MM.1S (cell line): ENCODE results near the gene TRPC3.
A peak's percentile ranks its signal among the peaks of the same experiment; 100 is the strongest.

ENCODE experiments used
- DNase-seq: peaks from one replicate; pipeline ENCODE4 v3.0.0-alpha.2; 2015
- H2AFZ ChIP-seq: fragments of 300-600 bp; sonication (generic); 2 replicates; pipeline ENCODE4 v1.6.0; 2016; ENCODE audit warnings: antibody characterized with exemption, low read length
- H3F3A ChIP-seq: fragments of 300-600 bp; sonication (generic); 2 replicates; pipeline ENCODE4 v1.6.1; 2016; ENCODE audit warnings: mild to moderate bottlenecking, antibody characterized with exemption, low read length, moderate library complexity, mixed read lengths; ENCODE audit not compliant: insufficient read depth
- H3K27ac ChIP-seq: fragments of 300-600 bp; sonication (generic); 2 replicates; pipeline ENCODE4 v1.5.1; 2016; ENCODE audit warnings: mild to moderate bottlenecking, low read length
- H3K27me3 ChIP-seq: fragments of 300-600 bp; sonication (generic); replicated peaks from 2 replicates; pipeline ENCODE4 v1.6.0; 2016; ENCODE audit warnings: low read length; ENCODE audit not compliant: insufficient read depth
- H3K36me3 ChIP-seq: fragments of 300-600 bp; sonication (generic); replicated peaks from 2 replicates; pipeline ENCODE4 v1.6.1; 2016; ENCODE audit warnings: mild to moderate bottlenecking, low read length, mixed read lengths; ENCODE audit not compliant: insufficient read depth
- H3K4me1 ChIP-seq: fragments of 300-600 bp; sonication (generic); 2 replicates; pipeline ENCODE4 v1.6.1; 2016; ENCODE audit warnings: low read length, mixed read lengths
- H3K4me2 ChIP-seq: fragments of 300-600 bp; sonication (generic); 2 replicates; pipeline ENCODE4 v1.6.0; 2016; ENCODE audit warnings: low read depth, low read length
- H3K4me3 ChIP-seq: fragments of 300-600 bp; sonication (generic); 2 replicates; pipeline ENCODE4 v1.5.1; 2016; ENCODE audit warnings: low read length, mixed read lengths
- H3K79me2 ChIP-seq: fragments of 300-600 bp; sonication (generic); 2 replicates; pipeline ENCODE4 v1.6.1; 2016; ENCODE audit warnings: mixed run types, low read length, mixed read lengths
- H3K9ac ChIP-seq: fragments of 300-600 bp; sonication (generic); 2 replicates; pipeline ENCODE4 v1.6.1; 2016; ENCODE audit warnings: low read length, mixed read lengths
- H3K9me2 ChIP-seq: fragments of 300-600 bp; sonication (generic); replicated peaks from 2 replicates; pipeline ENCODE4 v1.6.1; 2016; ENCODE audit warnings: mild to moderate bottlenecking, low read length, mixed read lengths; ENCODE audit not compliant: insufficient read depth
- H3K9me3 ChIP-seq: fragments of 300-600 bp; sonication (generic); replicated peaks from 2 replicates; pipeline ENCODE4 v1.6.1; 2016; ENCODE audit warnings: mild to moderate bottlenecking, low read length, mixed read lengths; ENCODE audit not compliant: insufficient read depth
- H4K20me1 ChIP-seq: fragments of 300-600 bp; sonication (generic); 2 replicates; pipeline ENCODE4 v1.6.1; 2016; ENCODE audit warnings: mild to moderate bottlenecking, low read length, moderate library complexity, mixed read lengths; ENCODE audit not compliant: insufficient read depth
- CTCF ChIP-seq: fragments of 300-600 bp; sonication (generic); IDR thresholded peaks from 2 replicates; pipeline ENCODE4 v1.5.1; 2016; ENCODE audit warnings: antibody characterized with exemption, low read length, mixed read lengths
- EZH2 ChIP-seq: fragments of 300-600 bp; sonication (generic); optimal IDR thresholded peaks from 2 replicates; pipeline ENCODE3; 2017; ENCODE audit warnings: low read depth, mild to moderate bottlenecking, antibody characterized with exemption, low read length, mixed read lengths
- EZH2phosphoT487 ChIP-seq: fragments of 300-600 bp; sonication (generic); IDR thresholded peaks from 2 replicates; pipeline ENCODE4 v1.6.1; 2018; ENCODE audit warnings: antibody characterized with exemption, low read length

TRPC3 gene

GRCh38 chr4:121923306-121923705 lies 28.6 kb downstream of the TRPC3 start:
- no peaks in the 10 kb centered on the region for H4K20me1 ChIP-seq

DNA sequence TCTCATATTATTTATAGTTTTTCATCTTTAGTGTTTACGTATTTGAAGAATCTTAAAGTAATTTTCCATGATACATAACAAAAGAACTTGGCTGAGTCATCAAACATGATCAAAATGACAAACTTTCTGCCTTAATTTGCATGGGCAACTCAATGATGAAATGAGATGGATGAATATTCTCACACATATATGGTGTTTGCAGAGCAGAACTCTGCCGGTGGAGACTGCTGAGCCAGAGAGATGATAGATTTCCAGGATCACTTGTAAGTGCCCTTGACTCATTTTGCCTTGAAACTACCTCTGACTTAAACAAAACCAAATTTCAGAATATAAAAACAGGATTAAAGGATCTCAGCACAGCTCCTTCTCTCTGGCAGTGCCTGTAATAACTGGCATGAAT lies 38.2 kb downstream of the TRPC3 start:
- Histone ChIP-seq H3K4me3 (no peak overlapping the region), H3F3A (no peaks in the 10 kb centered on the region), H3K9me2 (no peaks in the 10 kb centered on the region), H3K79me2 (no peaks in the 10 kb centered on the region), H2AFZ (no peak overlapping the region), H3K27ac (no peak overlapping the region), H3K4me2 (no peak overlapping the region), H3K9ac (no peak overlapping the region), H4K20me1 (no peaks in the 10 kb centered on the region), H3K4me1 (0 out of 2 replicates have a peak, but pooled peaks cover 4% of the 10 kb centered on the region), H3K9me3 (no peaks in the 10 kb centered on the region), H3K27me3 (no peaks in the 10 kb centered on the region), H3K36me3 (no peaks in the 10 kb centered on the region)
- no peak for DNase-seq
- no peak for TF ChIP-seq EZH2
- no peak for TF ChIP-seq EZH2phosphoT487

More at GRCh38 chr4:121923306-121923705, 28.6 kb downstream of the TRPC3 start:
- TF ChIP-seq EZH2phosphoT487: no peak
- TF ChIP-seq EZH2: no peak
- TF ChIP-seq CTCF: no peak
- Histone ChIP-seq H3K27me3 (no peaks in the 10 kb centered on the region), H3K36me3 (no peaks in the 10 kb centered on the region), H3K4me1 (no peaks in the 10 kb centered on the region), H3K79me2 (no peaks in the 10 kb centered on the region), H3K9me2 (no peaks in the 10 kb centered on the region), H3K27ac (no peak overlapping the region), H3K4me2 (no peak overlapping the region), H3K9ac (no peak overlapping the region), H2AFZ (no peak overlapping the region), H3F3A (no peaks in the 10 kb centered on the region), H3K9me3 (no peaks in the 10 kb centered on the region), H3K4me3 (no peak overlapping the region)
- DNase-seq: no peak

DNA sequence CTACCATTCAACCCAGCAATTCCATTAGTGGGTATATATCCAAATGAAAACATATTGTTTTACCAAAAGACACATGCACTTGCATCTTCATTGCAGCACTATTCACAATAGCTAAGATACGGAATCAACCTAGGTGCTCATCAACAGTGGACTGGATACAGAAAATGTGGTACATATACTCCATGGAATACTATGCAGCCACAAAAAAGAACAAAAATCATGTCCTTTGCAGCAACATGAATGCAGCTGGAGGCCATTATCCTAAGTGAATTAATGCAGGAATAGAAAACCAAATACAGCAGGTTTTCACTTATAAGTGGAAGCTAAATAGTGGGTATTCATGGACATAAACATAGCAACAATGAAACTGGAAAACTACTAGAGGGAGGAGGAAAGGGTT lies 43.5 kb downstream of the TRPC3 start:
- TF ChIP-seq CTCF: no peak
- no peak for TF ChIP-seq EZH2phosphoT487
- no peak for TF ChIP-seq EZH2

DNA sequence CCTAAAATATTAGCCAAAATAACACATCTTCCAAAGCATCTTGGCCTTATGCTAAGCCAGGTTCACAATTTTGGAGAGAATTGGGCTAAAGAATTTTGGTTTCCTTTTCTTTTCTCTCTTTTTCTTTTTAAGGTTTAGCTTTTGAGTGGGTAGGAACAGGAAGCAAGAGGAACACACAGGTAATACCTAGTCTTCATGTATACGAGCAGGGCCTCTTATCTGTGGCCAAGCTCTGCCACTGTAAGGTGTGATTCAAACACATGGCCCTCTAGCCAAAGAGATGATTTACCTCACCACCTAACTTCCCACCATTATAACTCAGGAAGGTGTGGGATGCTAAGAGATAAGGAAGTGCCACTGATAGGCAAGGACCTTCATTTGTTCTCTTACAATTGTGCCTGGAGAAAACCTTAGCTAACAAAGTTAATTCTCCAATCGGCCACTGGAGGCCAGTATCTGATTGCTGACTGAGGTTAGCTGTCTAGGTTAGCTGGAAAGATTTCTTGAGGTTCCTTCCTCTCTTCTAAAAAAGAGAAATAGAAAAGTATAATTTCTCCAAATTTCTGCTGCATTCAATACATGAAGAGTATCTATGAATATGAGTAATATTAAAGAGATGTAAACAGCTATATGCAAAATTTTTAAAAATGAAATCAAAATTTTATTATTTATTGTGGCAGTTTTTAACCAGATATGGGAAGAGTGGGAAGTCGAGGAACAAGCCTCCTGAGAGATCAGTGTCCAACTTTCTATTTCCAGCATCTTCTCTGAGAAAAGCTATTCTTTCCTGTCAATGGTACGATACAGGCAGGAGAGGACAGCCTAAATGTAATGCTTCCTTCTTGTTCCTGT lies 51.5 kb downstream of the TRPC3 start:
- Histone ChIP-seq H4K20me1 (no peaks in the 10 kb centered on the region), H3K4me3 (no peak overlapping the region), H3K27ac (no peak overlapping the region), H3K27me3 (no peaks in the 10 kb centered on the region), H3K9ac (no peak overlapping the region), H3K36me3 (no peaks in the 10 kb centered on the region), H3K9me3 (0 out of 2 replicates have a peak, but pooled peaks cover 2% of the 10 kb centered on the region), H3F3A (no peaks in the 10 kb centered on the region), H2AFZ (no peak overlapping the region), H3K79me2 (no peaks in the 10 kb centered on the region), H3K9me2 (no peaks in the 10 kb centered on the region), H3K4me2 (no peak overlapping the region), H3K4me1 (no peaks in the 10 kb centered on the region)
- peak; percentile 75 for TF ChIP-seq CTCF
- no peak for TF ChIP-seq EZH2
- no peak for TF ChIP-seq EZH2phosphoT487
- peak; percentile 61 for DNase-seq

More for the DNA sequence above, 43.5 kb downstream of the TRPC3 start:
- Histone ChIP-seq H3K4me3 (no peak overlapping the region), H3K9me2 (no peaks in the 10 kb centered on the region), H4K20me1 (no peaks in the 10 kb centered on the region), H3K79me2 (no peaks in the 10 kb centered on the region), H3K36me3 (no peaks in the 10 kb centered on the region), H3K27ac (no peak overlapping the region), H3K4me1 (0 out of 2 replicates have a peak, but pooled peaks cover 4% of the 10 kb centered on the region), H3K9me3 (no peaks in the 10 kb centered on the region), H3F3A (no peaks in the 10 kb centered on the region), H2AFZ (no peak overlapping the region), H3K9ac (no peak overlapping the region), H3K4me2 (no peak overlapping the region), H3K27me3 (no peaks in the 10 kb centered on the region)
- DNase-seq: no peak
